Muscle layer of duodenum (tissue), 2 donors: Measurements from ENCODE around the gene CDH23.

Experiments used
- H3K27ac ChIP-seq: one replicate; pipeline ENCODE4 v1.7.0; 2013; ENCODE audit warnings: mild to moderate bottlenecking, low read length
- H3K27me3 ChIP-seq: one replicate; pipeline ENCODE4 v1.7.0; 2013; ENCODE audit warnings: low read depth, mild to moderate bottlenecking, control low read depth, low read length
- H3K36me3 ChIP-seq, 2 donors: one replicate each; pipeline ENCODE4 v1.7.0; 2013; ENCODE audit warnings: low read length in 2 of 2, control low read depth in 1 of 2, mild to moderate bottlenecking in 1 of 2; ENCODE audit not compliant: insufficient read depth in 2 of 2, control insufficient read depth in 1 of 2
- H3K4me1 ChIP-seq, 2 donors: one replicate each; pipeline ENCODE4 v1.7.0; 2013; ENCODE audit warnings: low read length in 2 of 2, mild to moderate bottlenecking in 2 of 2, control low read depth in 1 of 2, moderate library complexity in 1 of 2; ENCODE audit not compliant: insufficient read depth in 2 of 2, control insufficient read depth in 1 of 2
- H3K4me3 ChIP-seq, 2 donors: one replicate each; pipeline ENCODE4 v1.7.0; 2013; ENCODE audit warnings: low read length in 2 of 2, low read depth in 1 of 2, mild to moderate bottlenecking in 1 of 2
- H3K9me3 ChIP-seq, 2 donors: one replicate each; pipeline ENCODE4 v1.7.0; 2013; ENCODE audit warnings: low read length in 2 of 2, control low read depth in 1 of 2, mild to moderate bottlenecking in 1 of 2; ENCODE audit not compliant: control insufficient read depth in 1 of 2
- donor health status: healthy.

Gene CDH23

DNA sequence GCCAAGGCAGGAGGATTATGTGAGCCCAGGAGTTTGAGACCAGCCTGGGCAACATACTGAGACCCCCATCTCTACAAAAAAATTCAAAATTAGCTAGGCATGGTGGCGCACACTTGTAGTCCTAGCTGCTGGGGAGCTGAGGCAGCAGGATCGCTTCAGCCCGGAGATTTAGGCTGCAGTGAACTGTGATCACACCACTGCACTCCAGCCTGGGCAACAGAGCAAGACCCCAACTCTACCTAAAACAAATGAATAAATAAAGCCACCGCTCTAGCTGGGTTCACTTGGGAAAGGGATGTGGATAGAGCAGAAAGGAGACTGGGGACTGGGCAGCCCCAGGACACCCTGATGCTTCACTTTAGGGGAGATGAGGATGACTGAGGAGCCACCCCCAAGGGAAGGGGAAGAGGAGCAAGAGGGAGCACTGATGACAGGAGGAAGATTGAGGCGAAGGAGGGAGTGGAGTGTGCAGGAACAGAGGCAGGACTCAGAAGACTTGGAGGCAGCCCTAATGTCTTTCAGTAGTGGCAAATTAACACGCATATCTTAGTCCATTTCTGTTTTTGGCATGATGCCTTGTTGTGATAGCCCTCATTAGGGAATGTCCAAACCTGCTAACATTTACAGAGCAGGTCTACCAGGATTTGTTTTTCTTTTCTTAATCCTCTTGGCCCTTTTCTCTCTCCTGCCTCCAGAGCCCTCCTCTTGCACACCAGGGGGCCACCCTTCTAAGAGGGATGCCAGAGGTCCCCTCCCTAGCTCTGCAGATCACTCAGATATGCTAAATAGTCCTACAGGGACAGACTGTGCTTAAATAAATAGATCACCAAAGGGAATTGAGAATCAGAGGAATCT lies 234.5 kb downstream of the CDH23 start:
- Histone ChIP-seq H3K9me3 (no peaks in the 10 kb centered on the region), H3K4me3 (no peak overlapping the region), H3K36me3 (no peaks in the 10 kb centered on the region), H3K27ac (no peak overlapping the region), H3K27me3 (no peaks in the 10 kb centered on the region), H3K4me1 (no peaks in the 10 kb centered on the region)

DNA sequence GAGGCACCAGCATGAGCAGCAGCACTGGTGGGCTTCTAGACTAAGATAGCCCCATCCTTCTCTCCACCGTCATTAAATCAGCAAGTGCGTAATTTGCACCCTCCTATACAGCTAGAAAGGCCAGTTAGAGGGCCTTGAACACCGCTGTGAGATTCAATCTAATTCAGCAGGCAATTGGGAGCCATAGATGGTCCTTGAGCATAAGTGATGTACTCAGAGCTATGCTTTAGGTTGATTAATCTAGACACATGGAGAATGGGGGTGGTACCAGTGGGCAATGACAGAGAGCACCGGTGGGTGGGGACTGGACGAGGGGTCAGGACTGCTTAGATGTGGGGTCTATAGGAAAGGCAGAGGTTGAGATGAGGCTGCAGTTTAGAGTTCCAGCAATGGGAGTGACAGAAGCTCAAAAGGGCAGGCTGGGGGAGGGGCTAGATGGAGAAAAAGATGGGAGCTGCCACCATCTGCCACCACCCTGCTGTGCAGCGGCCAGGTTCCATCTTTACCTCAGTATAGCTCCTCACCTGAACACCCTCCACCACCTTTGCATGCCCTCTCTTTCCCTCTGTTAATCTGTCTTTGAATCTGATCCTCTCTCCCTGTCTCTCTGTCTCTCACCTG lies 235.6 kb downstream of the CDH23 start:
- no peaks in the 10 kb centered on the region for H3K27me3 ChIP-seq
- no peaks in the 10 kb centered on the region for H3K36me3 ChIP-seq
- H3K4me1 ChIP-seq = no peaks in the 10 kb centered on the region
- H3K4me3 ChIP-seq = no peak overlapping the region
- no peak overlapping the region for H3K27ac ChIP-seq
- H3K9me3 ChIP-seq = no peaks in the 10 kb centered on the region

DNA sequence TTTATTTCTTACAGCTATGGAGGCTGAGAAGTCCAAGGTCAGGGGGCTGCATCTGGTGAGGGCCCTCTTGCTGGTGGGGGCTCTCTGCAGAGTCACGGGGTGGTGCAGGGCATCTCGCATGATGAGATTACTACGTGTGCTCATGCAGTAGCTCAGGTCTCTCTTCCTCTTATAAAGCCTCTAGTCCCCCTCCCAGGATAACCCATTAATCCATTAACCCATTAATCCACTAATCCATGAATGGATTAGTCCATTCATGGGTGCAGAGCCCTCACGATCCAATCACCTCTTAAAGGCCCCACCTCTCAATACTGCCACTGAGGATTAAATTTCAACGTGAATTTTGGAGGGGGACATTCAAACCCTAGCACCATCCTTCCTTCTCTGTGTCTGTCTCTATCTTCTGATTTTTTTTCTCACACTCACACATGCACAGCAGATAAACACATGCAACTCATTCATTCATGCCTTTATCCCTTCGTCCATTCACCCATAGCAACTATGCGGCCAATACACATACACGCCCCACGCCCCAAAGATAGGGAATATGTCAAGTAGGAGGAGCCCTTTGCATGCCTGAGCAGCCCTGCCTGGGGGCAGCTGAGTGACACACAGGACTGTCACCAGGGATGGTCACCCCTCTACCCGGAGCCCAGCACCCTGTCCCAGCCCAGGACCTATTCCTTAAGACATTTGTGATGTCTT lies 236.3 kb downstream of the CDH23 start:
- no peaks in the 10 kb centered on the region for H3K36me3 ChIP-seq
- H3K9me3 ChIP-seq = no peaks in the 10 kb centered on the region
- no peak overlapping the region for H3K27ac ChIP-seq
- no peaks in the 10 kb centered on the region for H3K27me3 ChIP-seq
- H3K4me1 ChIP-seq = peaks cover 0 to 2% of the 10 kb centered on the region in 2 donors
- H3K4me3 ChIP-seq = no peak overlapping the region

DNA sequence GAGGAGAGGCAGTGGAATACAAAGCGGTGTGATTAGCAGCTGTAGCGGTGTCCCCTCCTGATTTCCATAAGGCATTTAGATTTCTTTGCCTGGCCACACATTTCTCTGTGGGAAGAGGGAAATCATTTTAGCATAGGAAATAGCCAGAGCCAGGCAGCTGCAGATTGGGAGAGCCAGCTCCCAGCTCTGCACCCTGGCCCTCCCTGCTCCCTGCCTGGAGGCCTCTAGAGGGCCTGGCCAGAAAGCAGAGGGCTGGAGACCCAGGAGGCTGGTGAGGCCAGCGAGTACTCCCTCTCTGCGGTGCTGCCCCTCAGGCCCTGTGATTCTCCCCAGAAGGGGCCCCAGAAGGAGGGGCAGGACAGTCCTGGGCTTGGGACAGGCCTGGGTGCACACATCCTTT lies 237.2 kb downstream of the CDH23 start:
- Histone ChIP-seq H3K36me3 (no peaks in the 10 kb centered on the region), H3K4me3 (no peak overlapping the region), H3K4me1 (peaks cover 0 to 6% of the 10 kb centered on the region in 2 donors), H3K27me3 (no peaks in the 10 kb centered on the region), H3K9me3 (no peaks in the 10 kb centered on the region), H3K27ac (no peak overlapping the region)

DNA sequence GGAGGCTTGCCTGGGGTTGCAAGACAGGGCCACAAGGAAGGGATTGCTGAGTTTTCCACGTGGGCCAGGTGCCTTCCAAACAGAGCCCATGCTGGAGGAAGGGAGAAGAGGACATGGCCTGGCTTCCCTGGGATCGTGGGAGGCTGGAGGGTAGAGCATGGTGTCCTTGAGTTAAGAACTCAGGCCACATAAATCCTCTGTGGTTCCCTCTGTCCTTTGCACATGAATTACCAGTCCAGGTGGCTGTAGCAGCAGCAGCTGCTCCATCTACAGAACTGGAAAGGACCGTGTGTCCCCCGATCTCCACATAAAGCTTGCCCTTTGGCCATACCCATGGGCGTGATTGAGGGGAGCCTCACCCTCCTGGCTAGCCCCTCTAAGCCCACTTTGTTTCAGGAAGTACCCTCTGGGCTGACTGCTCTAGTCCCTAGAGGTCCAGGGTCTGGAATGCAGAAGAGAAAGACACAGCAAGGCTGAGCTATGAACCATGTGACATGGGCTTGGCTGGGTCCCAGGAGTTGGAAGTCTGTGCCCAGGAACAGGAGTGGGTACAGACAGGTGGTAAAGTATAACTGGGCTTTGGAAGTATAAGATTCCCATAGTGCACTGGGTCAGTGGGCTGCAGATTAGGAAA lies 237.9 kb downstream of the CDH23 start:
- no peaks in the 10 kb centered on the region for H3K9me3 ChIP-seq
- H3K27me3 ChIP-seq = no peaks in the 10 kb centered on the region
- H3K4me3 ChIP-seq = no peak overlapping the region
- H3K4me1 ChIP-seq = peaks cover 0 to 6% of the 10 kb centered on the region in 2 donors
- H3K36me3 ChIP-seq = no peaks in the 10 kb centered on the region
- H3K27ac ChIP-seq = no peak overlapping the region

DNA sequence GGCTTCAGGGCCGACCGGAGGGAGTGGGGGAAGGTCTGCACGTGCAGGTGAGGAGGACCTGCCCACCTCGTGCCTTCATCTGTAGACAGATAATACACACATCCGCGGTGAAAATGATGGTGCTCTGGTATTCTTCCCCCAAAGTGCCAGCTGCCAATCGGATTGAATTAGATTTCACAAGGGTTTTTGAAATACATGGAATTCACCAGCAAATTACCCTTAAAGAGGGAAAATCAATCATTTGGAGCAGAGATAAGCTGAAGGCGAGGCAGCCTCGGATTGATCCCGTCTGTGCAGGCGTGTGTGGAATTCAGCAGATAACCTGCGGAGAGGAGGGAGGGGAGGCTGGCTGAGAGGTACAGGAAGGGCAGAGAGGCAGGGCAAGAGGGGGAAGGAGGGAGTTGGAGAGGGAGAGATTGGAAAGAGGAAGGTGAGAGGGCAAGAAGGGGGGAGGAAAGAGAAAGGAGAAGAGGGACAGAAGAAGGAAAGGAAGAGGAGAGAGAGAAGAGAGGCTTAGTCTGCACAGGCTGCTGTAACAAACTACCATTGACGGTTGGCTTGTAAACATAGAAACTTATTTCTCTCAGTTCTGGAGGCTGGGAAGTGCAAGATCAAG lies 238.6 kb downstream of the CDH23 start:
- H3K27ac ChIP-seq = no peak overlapping the region
- no peaks in the 10 kb centered on the region for H3K27me3 ChIP-seq
- no peak overlapping the region for H3K4me3 ChIP-seq
- peaks cover 0 to 6% of the 10 kb centered on the region in 2 donors for H3K4me1 ChIP-seq
- no peaks in the 10 kb centered on the region for H3K36me3 ChIP-seq
- no peaks in the 10 kb centered on the region for H3K9me3 ChIP-seq

DNA sequence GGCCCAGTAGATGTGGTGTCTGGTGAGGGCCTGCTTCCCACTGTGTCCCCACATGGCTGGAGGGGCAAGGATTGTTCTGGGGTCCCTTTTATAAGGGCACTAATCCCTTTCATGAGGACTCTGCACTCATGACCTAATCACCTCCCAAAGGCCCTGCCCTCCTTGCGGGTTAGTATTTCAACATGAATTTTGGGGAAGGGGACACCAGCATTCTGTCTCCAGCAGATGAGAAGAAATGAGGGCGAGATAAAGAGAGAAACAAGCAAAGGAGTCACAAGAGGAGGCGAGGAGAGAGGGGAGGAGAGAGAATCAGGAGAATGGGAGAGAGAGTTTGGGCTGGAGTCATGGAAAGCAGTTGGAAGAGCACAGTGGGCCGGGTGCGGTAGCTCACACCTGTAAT lies 239.1 kb downstream of the CDH23 start:
- Histone ChIP-seq H3K4me1 (peaks cover 0 to 6% of the 10 kb centered on the region in 2 donors), H3K4me3 (no peak overlapping the region), H3K36me3 (no peaks in the 10 kb centered on the region), H3K27ac (no peak overlapping the region), H3K27me3 (no peaks in the 10 kb centered on the region), H3K9me3 (no peaks in the 10 kb centered on the region)

DNA sequence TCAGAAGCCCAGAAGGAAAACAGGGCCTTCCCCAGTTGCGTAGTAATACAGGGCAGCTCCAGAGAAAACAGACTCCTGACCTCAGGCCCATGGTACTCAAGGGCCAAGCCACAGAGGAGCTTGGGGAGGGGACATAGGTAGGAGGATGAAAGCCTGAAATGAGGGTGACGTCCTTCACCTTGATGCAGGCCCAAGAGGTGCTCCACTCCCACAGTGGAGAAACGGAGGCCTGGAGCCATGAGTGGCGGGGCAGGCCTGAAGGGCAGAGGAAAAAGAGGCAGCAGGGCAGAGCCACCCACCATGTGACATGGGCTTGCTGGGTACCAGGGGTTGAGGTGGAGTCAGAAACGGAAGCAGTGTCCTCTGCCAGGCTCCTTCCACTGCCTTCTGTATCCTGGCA lies 239.9 kb downstream of the CDH23 start:
- Histone ChIP-seq H3K4me1 (peaks cover 0 to 6% of the 10 kb centered on the region in 2 donors), H3K36me3 (no peaks in the 10 kb centered on the region), H3K27ac (no peak overlapping the region), H3K9me3 (no peaks in the 10 kb centered on the region), H3K4me3 (no peak overlapping the region), H3K27me3 (no peaks in the 10 kb centered on the region)

DNA sequence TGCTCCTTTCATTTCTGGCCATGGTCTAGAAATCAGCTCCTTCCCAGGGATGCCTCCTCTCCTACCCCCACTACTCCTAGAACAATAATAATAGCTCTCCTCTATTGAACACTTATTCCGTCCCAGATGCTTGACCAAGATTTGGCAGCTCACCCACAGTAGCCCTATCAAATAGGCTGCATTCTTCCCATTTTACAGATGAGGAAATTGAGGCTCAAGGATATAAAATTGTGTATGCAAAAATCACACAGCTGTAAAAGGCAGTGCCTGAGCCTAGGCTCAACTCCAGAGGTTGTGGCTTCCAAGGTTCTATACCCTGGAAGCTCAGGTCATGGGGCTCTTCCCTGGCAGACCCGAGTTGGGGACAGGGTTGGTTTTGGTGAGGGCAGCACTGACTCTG lies 240.6 kb downstream of the CDH23 start:
- peaks cover 0 to 6% of the 10 kb centered on the region in 2 donors for H3K4me1 ChIP-seq
- no peaks in the 10 kb centered on the region for H3K27me3 ChIP-seq
- no peak overlapping the region for H3K4me3 ChIP-seq
- no peaks in the 10 kb centered on the region for H3K9me3 ChIP-seq
- no peak overlapping the region for H3K27ac ChIP-seq
- no peaks in the 10 kb centered on the region for H3K36me3 ChIP-seq

DNA sequence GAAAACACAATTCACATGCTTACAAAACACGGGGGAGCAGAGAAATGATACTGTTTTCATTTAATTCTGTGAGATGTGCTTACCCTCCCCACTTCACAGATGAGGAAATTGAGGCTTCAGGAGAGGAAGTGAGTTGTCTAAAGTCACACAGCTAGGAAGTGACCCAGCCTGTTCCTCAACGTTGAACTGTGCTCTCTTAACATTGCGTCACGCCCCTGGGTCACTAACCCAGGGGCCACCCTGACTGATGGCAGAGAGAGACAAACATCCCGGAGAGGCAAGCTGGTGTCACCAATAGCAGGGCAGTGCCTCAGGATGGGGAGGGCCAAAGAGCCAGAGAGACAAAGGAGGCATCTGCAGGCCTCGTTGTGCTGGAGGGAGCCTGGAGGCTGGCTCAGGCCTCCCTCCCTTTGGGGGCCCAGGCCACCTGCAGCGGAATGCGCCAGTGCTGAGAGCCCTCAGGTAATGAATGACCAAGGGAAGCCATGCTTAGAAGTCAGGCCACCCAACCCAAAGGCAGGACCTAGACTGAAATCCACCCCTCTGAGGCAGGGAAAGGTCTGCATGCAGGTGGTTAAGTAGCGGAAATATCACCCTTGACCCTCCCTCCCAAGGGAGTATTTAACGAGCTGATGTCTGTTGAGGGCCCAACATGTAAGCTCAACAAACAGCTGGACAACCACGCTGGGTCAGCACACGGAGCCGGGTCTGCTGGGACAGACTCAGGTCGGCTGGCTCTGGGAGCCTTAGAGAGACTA lies 241.5 kb downstream of the CDH23 start:
- peaks cover 0 to 6% of the 10 kb centered on the region in 2 donors for H3K4me1 ChIP-seq
- no peaks in the 10 kb centered on the region for H3K36me3 ChIP-seq
- peak overlapping the region; percentile 67 for H3K27ac ChIP-seq
- no peaks in the 10 kb centered on the region for H3K27me3 ChIP-seq
- no peaks in the 10 kb centered on the region for H3K9me3 ChIP-seq
- H3K4me3 ChIP-seq = no peak overlapping the region
